GM18858 (cell line): Measurements from ENCODE around the gene IDI2.

Experiments used
- ATAC-seq: cut with Tn5 transposase; IDR thresholded peaks from one replicate; pipeline ENCODE4 v1.9.1; 2021; ENCODE audit not compliant: unreplicated experiment

Gene IDI2

DNA sequence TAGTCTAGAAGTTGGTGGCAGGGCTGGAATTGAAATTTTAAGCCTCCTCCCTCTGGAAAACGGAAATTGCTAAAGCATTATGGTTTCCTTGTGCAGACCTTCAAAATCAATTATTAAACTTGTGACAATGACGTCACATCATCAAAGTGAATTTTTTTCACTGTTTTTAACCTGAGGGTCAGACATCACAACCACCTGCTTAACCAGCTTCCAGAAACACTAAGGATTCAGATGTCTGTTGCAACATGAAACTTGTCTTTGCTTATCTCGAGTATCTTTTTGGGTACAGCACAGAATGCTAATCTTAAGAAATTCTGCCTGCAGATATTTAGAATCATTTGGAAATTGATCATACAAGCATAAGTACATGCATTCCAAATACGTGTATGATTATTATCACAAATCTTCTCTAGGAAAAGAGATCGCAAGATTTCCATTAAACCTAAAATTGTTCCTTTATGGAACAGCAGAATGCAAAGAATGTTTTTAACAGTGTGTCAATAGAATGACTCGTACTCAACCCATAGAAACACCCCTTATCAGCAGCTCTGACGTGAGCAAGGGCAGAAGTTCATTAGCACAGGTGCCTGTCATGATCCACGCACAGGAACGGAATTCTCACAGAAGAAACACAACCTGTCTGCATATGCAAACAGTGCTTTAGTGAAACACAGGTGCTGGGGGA, 41.5 kb downstream of the IDI2 start:
- no peak for ATAC-seq

DNA sequence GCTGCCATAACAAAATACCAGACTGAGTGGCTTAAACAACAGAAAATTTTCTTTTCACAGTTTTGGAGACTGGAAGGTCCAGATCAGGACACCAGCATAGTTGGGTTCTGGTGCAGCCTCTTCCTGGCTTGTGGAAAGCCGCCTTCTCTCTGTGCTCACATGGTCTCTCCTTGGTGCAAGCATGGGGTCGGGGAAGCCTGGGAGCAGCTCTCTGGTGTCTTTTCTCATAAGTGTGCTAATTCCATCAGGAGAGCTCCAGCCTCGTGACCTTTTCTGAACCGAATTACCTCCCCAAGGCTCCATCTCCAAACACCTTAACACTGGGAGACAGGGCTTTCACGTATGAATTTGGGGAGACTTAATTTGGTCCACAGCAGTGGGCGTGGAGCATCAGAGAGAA, 42.3 kb downstream of the IDI2 start:
- ATAC-seq, result no peak

DNA sequence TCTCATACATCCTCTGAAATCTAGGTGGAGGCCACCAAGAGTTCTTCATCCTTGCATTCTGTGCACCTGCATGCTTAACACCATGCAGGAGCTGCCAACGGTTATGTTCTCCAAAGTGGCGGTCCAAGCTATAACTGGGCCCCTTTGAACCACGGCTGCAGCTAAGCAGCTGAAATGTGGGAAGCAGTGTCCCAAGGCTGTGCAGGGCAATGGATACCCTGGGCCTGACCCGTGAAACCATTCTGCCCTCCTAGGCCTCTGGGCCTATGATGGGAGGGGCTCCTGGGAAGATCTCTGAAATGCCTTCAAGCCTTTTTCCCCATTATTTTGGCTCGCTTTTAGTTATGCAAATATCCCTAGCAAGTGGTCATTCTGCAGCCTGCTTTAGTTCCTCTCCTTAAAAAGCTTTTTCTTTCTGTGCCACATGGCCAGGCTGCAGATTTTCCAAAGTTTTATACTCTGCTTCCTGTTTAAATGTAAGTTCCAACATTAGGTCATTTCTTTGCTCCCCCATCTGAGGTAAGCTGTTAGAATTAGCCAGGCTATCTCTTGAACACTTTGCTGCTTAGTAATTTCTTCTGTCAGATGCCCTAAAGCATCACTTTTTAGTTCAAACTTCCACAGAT, 45.1 kb downstream of the IDI2 start:
- ATAC-seq, result no peak

DNA sequence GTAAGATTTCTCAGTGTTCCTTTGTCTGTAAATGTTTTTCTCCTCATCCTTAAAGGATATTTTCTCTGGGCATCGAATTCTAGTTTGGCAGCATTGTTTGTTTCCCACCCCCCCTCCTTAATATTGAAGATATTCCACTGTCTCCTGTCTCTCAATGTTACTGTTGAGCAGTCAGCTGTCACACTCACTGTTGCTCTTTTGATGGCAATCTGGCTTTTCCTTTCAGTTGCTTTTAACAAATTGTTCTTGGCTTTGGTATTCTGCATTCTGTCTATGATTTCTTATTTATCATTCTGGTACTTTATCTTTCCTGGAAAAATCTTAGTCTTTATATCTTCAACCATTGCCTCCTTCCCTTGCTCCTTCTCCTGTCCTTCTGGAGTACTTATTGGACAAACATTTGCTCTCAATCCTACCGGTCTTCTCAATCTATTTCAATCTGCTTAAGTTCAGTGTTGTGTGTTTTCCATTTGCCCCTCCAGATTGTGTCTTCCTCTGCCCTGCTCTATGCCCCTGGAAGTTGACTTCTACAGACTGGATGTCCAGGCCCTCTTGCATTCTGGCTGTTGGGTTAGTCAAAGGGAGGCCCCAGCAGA, 46.7 kb downstream of the IDI2 start:
- ATAC-seq, result no peak

DNA sequence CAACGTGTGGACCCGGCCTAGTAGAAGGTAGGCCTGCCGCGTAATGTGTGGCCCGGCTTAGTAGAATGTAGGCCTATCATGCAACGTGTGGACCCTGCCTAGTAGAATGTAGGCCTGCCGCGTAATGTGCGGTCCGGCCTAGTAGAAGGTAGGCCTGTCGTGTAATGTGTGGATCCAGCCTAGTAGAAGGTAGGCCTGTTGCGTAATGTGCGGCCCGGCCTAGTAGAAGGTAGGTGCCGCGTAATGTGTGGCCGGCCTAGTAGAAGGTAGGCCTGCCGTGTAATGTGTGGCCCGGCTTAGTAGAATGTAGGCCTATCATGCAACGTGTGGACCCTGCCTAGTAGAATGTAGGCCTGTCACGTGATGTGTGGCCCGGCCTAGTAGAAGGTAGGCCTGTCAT, 49.3 kb downstream of the IDI2 start:
- ATAC-seq, result no peak

DNA sequence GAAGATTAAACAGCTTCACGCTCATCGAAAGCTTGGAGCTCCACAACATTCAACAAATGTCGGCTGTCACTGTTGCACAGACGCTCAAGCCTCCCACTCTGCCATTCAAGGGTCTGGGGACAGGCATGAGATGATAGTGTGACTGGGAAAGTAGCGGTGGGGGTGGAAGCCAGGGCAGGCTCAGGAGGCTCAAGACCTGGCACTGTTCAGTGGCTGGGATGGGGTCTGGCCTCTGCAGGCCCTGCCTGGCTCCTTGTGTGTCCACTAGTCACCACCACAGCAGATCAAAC, 50.9 kb downstream of the IDI2 start:
- ATAC-seq, result no peak

DNA sequence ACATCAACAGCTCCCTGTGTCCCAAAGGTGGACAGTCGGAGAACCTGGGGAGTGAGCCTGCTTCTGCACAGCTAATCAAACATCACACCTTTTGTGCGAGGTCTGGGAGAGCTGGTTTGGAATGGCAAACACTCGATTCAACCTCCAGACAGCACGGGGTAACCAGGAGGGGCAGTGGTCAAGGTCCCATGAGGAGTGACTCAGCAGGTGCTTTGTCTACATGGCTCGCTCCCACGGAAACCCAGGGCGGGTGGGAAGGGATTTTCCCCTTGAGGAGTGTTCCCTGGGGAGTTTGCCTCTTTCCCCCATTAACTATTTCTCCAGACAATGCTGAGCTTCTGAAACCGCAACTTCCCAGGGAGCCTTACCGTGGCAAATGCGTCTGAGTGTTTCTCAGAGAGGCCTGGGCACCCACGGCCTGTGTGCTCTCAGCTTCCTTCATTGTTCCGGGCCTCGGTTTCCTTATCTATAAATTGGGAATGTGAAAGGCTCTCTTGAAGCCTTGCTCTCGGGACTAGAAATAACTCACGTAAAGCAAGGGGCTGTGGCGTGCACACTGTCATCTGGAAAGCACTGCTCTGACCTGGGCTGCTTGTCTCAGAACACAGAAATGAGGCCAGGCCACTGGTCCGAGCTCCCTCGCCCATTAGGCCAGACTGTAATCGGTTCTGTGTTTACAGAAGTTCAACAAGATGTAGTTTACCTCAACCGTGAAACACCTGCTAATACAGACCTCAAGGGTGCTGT, 51.4 kb downstream of the IDI2 start:
- ATAC-seq, result no peak

DNA sequence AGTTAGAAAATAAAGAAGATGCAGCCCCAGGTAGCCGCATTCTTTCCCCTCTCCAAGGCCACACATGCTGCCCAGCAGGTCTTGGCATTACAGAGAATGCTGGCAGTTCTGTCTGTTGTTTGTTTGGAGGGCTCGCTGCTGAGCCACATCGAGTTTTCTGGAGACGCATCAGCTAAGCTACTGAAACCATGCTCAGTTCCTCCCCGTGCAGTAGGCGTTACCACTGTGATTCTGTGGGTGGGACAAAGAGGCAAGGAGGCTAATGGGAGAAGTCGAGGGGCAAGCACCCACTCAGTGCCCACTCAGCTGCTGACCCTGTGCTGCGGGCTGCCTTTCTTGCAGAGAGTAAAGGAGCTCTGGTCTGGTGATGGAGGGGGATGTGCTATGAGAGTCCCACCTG, 52.9 kb downstream of the IDI2 start:
- no peak for ATAC-seq

DNA sequence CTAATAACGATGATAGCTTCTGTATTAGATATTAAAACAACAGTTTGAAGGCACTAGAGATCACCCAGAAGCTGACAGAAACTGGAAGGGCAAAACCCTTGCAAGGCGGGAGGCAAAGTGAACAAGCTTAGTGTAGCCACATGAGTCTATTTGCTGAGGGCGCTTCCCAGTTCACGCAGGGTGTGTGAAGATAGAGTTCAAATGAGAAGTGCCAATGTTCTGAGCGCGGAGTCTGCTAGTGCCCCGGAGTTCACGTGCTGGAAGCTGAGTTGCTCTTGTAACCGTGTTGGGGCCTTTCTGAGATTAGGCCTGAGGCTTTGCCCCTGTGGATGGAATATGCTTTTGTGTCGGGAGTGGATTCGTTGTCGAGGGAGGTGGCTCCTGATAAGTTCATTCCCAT, 54.0 kb downstream of the IDI2 start:
- no peak for ATAC-seq

DNA sequence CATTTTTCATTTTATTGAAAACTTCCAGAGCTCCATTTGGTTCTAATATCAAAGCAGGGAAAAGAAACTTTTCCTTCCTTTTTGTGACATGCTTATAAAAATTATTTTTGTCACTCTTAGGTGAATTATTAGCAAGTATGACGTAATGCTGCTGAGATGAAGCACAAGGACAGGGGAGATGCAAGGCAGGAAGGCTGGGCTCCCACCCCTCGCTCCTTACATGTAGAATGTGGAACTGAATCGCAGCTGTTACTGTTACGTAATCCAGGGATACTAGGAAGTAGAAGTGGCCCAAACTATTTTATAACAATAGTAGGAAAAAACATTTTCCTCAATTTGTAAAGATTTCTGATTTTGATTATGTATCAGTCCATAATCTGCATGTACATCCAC, 54.5 kb downstream of the IDI2 start:
- no peak for ATAC-seq

DNA sequence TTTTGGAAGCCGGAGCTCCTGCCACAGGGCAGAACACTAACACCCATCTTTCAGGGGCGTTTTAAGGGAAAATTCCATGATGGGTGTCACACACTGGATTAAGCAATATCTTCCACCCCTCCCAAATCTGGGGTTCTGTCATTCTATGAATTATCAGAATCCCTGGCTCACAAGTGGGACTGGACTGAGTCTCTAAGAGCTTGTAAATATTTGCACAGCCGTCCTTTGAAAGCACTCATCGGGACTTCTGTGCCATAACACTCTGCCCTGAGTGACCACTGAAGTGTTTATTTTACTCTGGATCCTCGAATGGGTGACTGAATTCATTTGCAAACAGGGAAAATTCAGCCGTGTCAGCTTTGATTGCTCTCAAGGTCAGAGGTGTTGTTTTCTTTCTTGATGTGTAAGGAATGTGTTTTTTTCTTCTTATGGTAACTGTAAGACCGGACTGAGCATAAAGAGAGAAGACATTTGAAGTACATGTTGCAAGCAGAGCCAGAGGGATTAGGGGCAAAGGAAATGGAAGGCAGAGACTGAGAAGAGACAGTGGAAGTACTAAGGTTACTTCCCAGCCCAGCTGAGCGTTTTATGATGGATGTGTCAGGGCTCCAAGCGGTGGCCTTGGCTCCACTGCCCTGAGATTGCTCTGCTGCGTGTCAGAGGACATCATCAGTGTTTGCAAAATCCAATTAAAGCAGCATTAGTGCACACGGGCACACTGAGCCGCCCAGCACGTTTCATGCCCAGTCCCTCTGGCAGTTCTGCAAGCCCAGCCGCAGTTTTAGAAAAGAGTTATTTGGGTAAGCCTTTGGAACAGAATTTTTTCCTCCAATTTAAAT, 55.1 kb downstream of the IDI2 start:
- ATAC-seq, result no peak

DNA sequence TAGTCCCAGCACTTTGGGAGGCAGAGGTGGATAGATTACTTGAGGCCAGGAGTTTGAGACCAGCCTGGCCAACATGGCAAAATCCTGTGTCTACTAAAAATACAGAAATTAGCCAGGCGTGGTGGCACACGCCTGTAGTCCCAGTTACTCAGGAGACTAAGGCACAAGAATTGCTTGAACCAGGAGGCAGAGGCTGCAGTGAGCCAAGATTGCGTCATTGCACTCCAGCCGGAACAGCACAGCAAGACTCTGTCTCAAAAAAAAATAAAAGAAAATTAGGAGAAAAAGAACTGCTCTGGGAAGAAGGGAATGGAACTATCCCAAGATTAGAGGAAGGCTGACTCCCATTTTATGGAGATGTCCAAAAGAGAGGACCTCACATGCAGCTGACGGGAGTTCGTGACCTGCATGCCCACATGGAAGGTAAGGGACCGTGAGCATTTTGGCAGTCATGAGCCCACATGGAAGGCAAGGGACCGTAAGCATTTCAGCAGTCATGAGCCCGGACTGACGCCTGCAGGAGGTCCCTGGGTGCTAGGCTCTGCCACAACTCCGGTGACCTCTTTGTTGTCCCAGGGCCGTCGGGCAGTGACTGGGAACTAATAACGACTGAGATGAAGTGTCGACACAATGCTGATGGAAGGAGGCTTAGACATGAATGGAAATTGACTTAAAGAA, 56.0 kb downstream of the IDI2 start:
- ATAC-seq, result no peak
